GM20000 (cell line): ENCODE data around the gene CLEC14A.

ENCODE experiments used
- DNase-seq: peaks from one replicate; pipeline ENCODE4 v3.0.0; 2012; ENCODE audit warnings: low spot score
- TF ChIP-seq, protein P1 (sequence below): IDR thresholded peaks from 2 replicates; pipeline ENCODE4 v1.5.1; 2012; ENCODE audit warnings: mild to moderate bottlenecking, control low read depth; ENCODE audit errors: extremely low read depth, missing control alignments

Gene CLEC14A

DNA sequence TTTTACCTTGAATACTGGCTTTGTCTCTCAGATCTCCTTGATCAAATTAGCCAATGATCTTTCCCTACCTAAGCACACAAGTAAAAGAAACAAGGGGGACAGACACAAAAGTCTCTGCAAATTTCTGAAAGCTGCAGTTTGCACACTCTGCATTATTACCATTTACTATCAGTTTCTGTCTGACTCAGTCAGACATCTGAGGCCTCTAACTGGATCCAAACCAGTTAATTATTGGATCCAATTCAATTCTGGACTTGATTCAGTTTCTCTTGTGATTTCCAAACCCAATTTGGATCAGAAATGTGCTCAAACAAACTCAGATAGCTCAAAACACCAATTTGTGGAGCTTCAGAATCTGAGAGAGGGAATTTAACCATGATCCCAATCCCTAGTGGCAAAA lies 31.6 kb downstream of the CLEC14A start:
- no peak for DNase-seq
- TF ChIP-seq, protein P1, sequence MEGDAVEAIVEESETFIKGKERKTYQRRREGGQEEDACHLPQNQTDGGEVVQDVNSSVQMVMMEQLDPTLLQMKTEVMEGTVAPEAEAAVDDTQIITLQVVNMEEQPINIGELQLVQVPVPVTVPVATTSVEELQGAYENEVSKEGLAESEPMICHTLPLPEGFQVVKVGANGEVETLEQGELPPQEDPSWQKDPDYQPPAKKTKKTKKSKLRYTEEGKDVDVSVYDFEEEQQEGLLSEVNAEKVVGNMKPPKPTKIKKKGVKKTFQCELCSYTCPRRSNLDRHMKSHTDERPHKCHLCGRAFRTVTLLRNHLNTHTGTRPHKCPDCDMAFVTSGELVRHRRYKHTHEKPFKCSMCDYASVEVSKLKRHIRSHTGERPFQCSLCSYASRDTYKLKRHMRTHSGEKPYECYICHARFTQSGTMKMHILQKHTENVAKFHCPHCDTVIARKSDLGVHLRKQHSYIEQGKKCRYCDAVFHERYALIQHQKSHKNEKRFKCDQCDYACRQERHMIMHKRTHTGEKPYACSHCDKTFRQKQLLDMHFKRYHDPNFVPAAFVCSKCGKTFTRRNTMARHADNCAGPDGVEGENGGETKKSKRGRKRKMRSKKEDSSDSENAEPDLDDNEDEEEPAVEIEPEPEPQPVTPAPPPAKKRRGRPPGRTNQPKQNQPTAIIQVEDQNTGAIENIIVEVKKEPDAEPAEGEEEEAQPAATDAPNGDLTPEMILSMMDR: no peak

DNA sequence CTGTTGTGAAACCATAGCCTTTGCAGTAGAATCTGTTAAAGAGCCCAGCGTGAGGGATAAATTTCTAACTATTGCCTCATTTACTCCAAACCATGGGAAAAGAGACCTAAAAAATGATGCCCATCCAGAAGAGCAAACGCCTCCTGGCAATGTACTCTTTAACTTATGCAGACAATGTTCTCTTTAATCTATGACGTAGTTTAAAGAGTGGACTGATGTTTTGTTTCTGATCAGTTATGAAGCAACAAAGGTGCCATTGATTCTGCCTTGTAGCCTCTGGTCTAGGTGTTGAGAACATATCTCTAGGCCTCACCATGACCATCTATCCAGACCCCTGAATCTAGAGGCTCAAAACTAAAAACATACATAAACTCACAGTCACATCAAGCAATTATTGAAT lies 34.8 kb downstream of the CLEC14A start:
- no peak for DNase-seq
- TF ChIP-seq, protein P1: no peak

DNA sequence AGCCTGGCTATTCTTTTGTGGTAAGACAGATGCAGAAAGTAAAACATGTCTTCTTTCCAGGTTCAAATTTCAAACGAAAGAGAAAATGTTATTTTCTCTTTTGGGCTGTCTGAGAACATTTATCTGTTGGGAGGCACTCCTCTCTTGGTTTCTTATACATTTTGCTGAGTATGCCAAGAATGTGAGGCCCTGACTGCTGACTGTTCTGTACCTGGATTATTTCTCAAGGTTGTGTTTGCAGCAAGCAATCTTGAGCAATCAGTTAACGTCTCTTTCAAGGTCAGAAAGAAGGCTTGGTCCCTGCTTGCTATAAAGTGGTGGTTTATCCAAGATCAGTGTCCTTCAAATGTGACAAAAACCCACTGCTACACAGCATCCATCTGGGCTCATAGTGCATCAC lies 38.3 kb downstream of the CLEC14A start:
- TF ChIP-seq, protein P1: no peak
- DNase-seq: no peak

DNA sequence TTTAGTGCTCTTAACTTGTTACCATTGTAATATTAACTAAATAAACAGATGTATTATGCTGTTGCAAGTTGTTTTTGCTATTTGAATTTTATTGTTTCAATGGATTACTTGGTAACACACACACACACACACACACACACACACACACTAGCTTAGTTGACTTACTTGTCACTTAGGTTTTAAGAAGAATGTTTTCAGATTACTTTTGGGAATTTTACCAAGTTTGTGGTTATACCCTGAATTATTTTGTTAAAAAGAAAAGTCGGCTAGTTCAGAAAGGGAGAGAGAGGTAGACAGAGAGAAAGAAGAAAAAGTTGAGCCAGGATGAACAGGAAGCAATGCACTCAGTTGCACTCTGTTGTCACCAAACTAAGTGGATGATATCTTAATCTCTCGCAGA lies 42.9 kb downstream of the CLEC14A start:
- TF ChIP-seq, protein P1: no peak

DNA sequence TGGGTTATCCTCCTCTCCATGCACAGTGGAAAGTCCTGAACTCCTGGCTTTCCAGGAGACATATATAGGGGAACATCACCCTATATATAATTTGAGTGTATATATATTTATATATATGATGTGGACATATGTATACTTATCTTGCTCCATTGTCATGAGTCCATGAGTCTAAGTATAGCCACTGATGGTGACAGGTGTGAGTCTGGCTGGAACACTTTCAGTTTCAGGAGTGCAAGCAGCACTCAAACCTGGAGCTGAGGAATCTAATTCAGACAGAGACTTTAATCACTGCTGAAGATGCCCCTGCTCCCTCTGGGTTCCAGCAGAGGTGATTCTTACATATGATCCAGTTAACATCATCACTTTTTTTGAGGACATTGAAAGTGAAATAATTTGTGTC lies 43.8 kb downstream of the CLEC14A start:
- DNase-seq: no peak
- TF ChIP-seq, protein P1: no peak

More for the DNA sequence above, 42.9 kb downstream of the CLEC14A start:
- DNase-seq: no peak

DNA sequence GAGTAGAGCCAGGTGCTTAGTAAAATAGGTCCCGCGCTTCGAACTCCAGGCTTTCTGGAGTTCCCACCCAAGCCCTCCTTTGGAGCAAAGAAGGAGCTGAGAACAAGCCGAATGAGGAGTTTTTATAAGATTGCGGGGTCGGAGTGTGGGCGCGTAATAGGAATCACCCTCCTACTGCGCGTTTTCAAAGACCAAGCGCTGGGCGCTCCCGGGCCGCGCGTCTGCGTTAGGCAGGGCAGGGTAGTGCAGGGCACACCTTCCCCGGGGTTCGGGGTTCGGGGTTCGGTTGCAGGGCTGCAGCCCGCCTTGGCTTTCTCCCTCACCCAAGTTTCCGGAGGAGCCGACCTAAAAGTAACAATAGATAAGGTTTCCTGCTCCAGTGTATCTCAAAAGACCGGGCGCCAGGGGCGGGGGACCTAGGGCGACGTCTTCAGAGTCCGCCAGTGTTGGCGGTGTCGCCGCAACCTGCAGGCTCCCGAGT lies 44.6 kb downstream of the CLEC14A start:
- TF ChIP-seq, protein P1: no peak
- no peak for DNase-seq

DNA sequence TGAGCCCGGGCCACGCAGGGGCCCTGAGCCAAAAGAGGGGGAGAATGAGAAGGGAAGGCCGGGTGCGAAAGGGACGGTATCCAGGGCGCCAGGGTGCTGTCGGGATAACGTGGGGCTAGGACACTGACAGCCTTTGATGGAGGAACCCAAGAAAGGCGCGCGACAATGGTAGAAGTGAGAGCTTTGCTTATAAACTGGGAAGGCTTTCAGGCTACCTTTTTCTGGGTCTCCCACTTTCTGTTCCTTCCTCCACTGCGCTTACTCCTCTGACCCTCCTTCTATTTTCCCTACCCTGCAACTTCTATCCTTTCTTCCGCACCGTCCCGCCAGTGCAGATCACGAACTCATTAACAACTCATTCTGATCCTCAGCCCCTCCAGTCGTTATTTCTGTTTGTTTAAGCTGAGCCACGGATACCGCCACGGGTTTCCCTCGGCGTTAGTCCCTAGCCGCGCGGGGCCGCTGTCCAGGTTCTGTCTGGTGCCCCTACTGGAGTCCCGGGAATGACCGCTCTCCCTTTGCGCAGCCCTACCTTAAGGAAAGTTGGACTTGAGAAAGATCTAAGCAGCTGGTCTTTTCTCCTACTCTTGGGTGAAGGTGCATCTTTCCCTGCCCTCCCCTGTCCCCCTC lies 45.2 kb downstream of the CLEC14A start:
- no peak for DNase-seq
- TF ChIP-seq, protein P1: no peak
